GM18526 (cell line): Measurements from ENCODE around the gene SSX1.
"Not testable (repeated sequence)": the region's sequence is repeated elsewhere in the genome, so short reads cannot be mapped to it uniquely, and the experiment has no call there.

Experiments used
- POLR2A ChIP-seq: IDR thresholded peaks from 3 replicates; pipeline ENCODE4 v1.6.1; 2011; ENCODE audit not compliant: insufficient read length; ENCODE audit errors: extremely low read depth

Gene SSX1, protein sequence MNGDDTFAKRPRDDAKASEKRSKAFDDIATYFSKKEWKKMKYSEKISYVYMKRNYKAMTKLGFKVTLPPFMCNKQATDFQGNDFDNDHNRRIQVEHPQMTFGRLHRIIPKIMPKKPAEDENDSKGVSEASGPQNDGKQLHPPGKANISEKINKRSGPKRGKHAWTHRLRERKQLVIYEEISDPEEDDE

DNA sequence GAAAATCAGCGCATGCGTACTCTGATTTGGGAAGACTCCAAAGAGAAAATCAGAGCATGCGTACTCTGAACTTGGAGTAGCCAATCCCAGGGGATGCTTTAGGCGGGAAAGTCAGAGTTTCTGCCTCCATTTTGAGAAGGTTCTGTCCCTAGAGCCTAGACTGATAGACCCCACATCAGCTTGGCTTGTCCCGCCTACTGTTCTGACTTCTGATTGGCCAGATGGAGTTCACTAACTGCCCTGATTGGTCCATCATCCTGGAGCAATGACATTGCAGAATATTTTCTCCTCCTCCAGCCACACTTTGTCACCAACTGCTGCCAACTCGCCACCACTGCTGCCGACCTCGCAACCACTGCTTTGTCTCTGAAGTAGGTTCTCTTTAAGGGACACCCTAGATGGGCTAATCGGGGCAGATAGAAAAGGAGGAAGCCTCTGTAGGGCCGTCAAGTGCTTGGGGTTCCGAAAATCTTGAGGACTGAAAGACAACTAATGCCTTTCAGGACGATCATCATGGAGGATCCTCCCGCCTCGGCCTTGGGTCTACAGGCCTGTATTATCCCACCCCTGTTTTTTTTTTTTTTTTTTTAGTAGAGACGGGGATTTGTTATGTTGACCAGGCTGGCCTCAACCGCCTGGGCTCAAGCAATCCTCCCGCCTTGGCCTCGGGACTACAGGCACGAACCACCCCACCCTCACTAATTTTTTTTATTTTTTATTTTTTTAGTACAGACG, at the start of gene SSX1:
Gene SSX1 (plus strand): TSS at position 331 of the 735 bp plus-strand sequence. CDS start 1,850 bp downstream, outside the sequence.
- TF ChIP-seq POLR2A = not testable (repeated sequence)

DNA sequence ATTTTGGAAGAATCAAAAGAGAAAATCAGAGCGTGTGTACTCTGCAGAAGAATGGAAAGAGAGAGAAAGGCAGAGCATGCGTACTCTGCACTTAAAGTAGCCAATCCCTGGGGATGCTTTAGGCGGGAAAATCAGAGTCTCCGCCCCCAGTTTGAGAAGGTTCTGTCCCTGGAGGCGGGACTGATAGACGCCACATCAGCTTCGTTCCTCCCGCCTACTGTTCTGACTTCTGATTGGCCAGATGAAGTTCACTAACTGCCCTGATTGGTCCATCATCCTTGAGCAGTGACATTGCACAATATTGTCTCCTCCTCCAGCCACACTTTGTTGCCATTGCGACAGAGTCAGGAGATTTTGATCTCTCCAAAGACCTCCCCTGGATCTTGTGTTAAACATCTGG, 23.8 kb downstream of the SSX1 start:
- no peak for TF ChIP-seq POLR2A

DNA sequence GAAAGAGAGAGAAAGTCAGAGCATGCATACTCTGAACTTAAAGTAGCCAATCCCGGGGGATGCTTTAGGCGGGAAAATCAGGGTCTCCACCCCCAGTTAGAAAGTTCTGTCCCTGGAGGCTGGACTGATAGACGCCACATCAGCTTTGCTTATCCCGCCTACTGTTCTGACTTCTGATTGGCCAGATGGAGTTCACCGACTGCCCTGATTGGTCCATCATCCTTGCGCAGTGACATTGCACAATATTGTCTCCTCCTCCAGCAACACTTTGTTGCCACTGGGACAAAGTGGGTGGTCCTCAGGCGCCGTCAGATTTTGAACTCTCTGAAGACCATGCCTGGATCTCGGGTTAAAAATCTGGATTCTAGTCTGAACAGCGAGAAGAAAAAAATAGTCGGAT, 51.0 kb downstream of the SSX1 start:
- TF ChIP-seq POLR2A = no peak
